GM12864 (cell line): ENCODE measurements around the gene FCHSD2.

Experiments
- DNase-seq: peaks from one replicate; pipeline ENCODE4 v3.0.0-alpha.2; 2011; ENCODE audit warnings: low read depth
- H3K4me3 ChIP-seq: 2 replicates; pipeline ENCODE4 v1.5.1; 2011; ENCODE audit warnings: mild to moderate bottlenecking, low read depth, low read length, control low read depth
- TF ChIP-seq, protein P1 (sequence below): IDR thresholded peaks from 2 replicates; pipeline ENCODE4 v1.5.1; 2011; ENCODE audit warnings: low read depth, mild to moderate bottlenecking, moderate library complexity, low read length, control low read depth, inconsistent platforms; ENCODE audit errors: missing control alignments

FCHSD2 gene

GRCh38 chr11:73152086-73152853 lies 10.2 kb upstream of the FCHSD2 start:
- DNase-seq, result no peak
- H3K4me3 ChIP-seq, result no peak overlapping the region
- TF ChIP-seq, protein P1, sequence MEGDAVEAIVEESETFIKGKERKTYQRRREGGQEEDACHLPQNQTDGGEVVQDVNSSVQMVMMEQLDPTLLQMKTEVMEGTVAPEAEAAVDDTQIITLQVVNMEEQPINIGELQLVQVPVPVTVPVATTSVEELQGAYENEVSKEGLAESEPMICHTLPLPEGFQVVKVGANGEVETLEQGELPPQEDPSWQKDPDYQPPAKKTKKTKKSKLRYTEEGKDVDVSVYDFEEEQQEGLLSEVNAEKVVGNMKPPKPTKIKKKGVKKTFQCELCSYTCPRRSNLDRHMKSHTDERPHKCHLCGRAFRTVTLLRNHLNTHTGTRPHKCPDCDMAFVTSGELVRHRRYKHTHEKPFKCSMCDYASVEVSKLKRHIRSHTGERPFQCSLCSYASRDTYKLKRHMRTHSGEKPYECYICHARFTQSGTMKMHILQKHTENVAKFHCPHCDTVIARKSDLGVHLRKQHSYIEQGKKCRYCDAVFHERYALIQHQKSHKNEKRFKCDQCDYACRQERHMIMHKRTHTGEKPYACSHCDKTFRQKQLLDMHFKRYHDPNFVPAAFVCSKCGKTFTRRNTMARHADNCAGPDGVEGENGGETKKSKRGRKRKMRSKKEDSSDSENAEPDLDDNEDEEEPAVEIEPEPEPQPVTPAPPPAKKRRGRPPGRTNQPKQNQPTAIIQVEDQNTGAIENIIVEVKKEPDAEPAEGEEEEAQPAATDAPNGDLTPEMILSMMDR, result no peak

DNA sequence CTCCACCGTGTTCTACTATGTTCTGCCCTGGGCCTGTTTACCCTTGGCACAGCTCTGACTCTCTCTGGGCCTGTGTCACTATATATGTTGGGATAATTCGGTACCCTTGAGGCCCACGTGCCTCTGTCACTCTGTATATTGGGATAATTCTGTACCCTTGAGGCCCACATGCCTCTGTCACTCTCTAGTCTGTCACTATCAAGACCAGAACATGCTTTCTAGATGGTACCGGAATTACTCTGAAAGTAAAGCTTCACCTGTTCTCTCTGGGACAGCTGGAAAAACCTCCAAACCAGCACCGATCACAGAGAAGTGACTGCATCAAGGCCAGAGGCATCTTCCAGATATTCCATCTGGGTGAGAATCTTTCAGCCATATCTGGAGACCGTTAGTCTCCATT lies 9.3 kb upstream of the FCHSD2 start:
- TF ChIP-seq, protein P1, result no peak
- no peak for DNase-seq
- no peak overlapping the region for H3K4me3 ChIP-seq

- TF ChIP-seq, protein P1, result no peak
- DNase-seq, result no peak
- no peak overlapping the region for H3K4me3 ChIP-seq
These were observed 7.0 kb upstream of the FCHSD2 start for GRCh38 chr11:73149105-73149504.

GRCh38 chr11:73147771-73148681 lies 5.9 kb upstream of the FCHSD2 start:
- H3K4me3 ChIP-seq, result no peak overlapping the region
- TF ChIP-seq, protein P1, result no peak
- DNase-seq, result no peak

- no peak for DNase-seq
- TF ChIP-seq, protein P1, result no peak
- H3K4me3 ChIP-seq, result no peak overlapping the region
These were observed 4.0 kb upstream of the FCHSD2 start for GRCh38 chr11:73145986-73146575.

GRCh38 chr11:73143126-73143838 lies 1.2 kb upstream of the FCHSD2 start:
- peak overlapping the region; percentile 50 for H3K4me3 ChIP-seq
- no peak for DNase-seq
- TF ChIP-seq, protein P1, result no peak
